Parathyroid adenoma (tissue), 2 donors: ENCODE measurements around the gene HCN4.

Source experiments
- H2AFZ ChIP-seq: fragments of 300-600 bp; sonication (generic); one replicate; pipeline ENCODE4 v1.7.0; 2017; ENCODE audit warnings: antibody characterized with exemption, mild to moderate bottlenecking
- H3K27ac ChIP-seq: fragments of 300-600 bp; sonication (generic); one replicate; pipeline ENCODE4 v1.7.0; 2017
- H3K27me3 ChIP-seq: fragments of 300-600 bp; sonication (generic); one replicate; pipeline ENCODE4 v1.7.0; 2017; ENCODE audit warnings: low read length; ENCODE audit not compliant: control insufficient read depth, insufficient read depth
- H3K36me3 ChIP-seq: fragments of 300-600 bp; sonication (generic); one replicate; pipeline ENCODE4 v1.7.0; 2017; ENCODE audit warnings: low read length; ENCODE audit not compliant: control insufficient read depth, insufficient read depth
- H3K4me1 ChIP-seq: fragments of 300-600 bp; sonication (generic); one replicate; pipeline ENCODE4 v1.7.0; 2017; ENCODE audit warnings: control low read depth
- H3K4me2 ChIP-seq: fragments of 300-600 bp; sonication (generic); one replicate; pipeline ENCODE4 v1.7.0; 2017; ENCODE audit warnings: low read length
- H3K4me3 ChIP-seq: fragments of 300-600 bp; sonication (generic); one replicate; pipeline ENCODE4 v1.7.0; 2017; ENCODE audit warnings: low read depth, low read length
- H3K79me2 ChIP-seq: fragments of 300-600 bp; sonication (generic); one replicate; pipeline ENCODE4 v1.7.0; 2017; ENCODE audit warnings: control low read depth
- H3K9ac ChIP-seq: fragments of 300-600 bp; sonication (generic); one replicate; pipeline ENCODE4 v1.7.0; 2017; ENCODE audit warnings: mild to moderate bottlenecking
- H3K9me3 ChIP-seq: fragments of 300-600 bp; sonication (generic); one replicate; pipeline ENCODE4 v1.7.0; 2017; ENCODE audit warnings: low read length; ENCODE audit not compliant: control insufficient read depth
- CTCF ChIP-seq: fragments of 300-600 bp; sonication (generic); IDR thresholded peaks from one replicate; pipeline ENCODE4 v1.7.0; 2017; ENCODE audit warnings: antibody characterized with exemption, mild to moderate bottlenecking
- donor health status: primary hyperparathyroidism.

The HCN4 gene

DNA sequence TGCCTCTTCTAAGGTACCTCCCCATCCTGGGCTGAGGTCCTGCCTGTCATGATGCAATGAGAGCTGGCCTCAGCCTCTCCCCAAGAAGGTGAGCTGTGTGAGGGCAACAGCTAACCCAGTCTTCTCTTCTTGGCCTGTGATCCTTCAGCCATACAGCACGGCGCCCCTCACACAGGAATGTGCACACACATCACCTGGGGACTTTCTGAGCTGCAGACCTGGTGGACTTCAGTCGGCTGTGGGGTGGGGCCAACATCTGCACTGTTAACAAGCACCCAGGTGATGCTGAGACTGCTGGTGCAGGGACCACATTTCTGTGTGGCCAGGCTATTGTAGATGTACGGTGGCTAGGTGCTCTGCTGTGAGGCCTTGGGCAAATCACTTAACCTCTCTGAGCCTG is 14.5 kb downstream of the HCN4 start:
- no peaks in the 10 kb centered on the region for H3K27me3 ChIP-seq
- no peak overlapping the region for H3K4me2 ChIP-seq
- no peak overlapping the region for H3K4me3 ChIP-seq
- H3K4me1 ChIP-seq, result no peaks in the 10 kb centered on the region
- TF ChIP-seq CTCF, result no peak
- no peak overlapping the region for H3K27ac ChIP-seq
- no peak overlapping the region for H3K9ac ChIP-seq
- H2AFZ ChIP-seq, result no peak overlapping the region
- no peaks in the 10 kb centered on the region for H3K9me3 ChIP-seq
- H3K79me2 ChIP-seq, result no peaks in the 10 kb centered on the region
- no peaks in the 10 kb centered on the region for H3K36me3 ChIP-seq

- H3K9ac ChIP-seq, result no peak overlapping the region
- no peaks in the 10 kb centered on the region for H3K36me3 ChIP-seq
- H3K27me3 ChIP-seq, result no peaks in the 10 kb centered on the region
- H2AFZ ChIP-seq, result no peak overlapping the region
- H3K79me2 ChIP-seq, result no peaks in the 10 kb centered on the region
- H3K4me1 ChIP-seq, result no peaks in the 10 kb centered on the region
- no peaks in the 10 kb centered on the region for H3K9me3 ChIP-seq
- H3K4me2 ChIP-seq, result no peak overlapping the region
- no peak overlapping the region for H3K27ac ChIP-seq
- no peak for TF ChIP-seq CTCF
- H3K4me3 ChIP-seq, result no peak overlapping the region
Observed at GRCh38 chr15:73353734-73354133, 15.0 kb downstream of the HCN4 start.

DNA sequence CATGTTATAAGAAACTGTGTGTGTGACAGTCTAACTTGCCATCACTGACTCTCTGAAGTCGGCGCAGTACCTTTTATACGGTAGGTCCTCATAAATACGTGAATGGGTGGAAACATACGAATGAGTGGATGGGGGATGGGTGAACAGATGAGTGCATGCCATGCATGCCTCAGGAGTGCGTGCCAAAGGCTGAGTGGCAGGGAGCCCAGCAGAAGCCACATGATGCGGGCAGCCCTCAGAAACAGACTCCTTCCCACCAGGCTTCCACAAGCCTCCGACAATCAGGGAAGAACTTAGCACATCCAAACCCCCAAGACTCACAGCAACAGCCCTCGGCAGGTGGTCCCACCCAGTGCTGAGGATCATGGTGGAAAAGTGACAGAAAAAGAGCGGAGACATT is 16.7 kb downstream of the HCN4 start:
- Histone ChIP-seq H3K4me1 (no peaks in the 10 kb centered on the region), H3K27ac (no peak overlapping the region), H3K27me3 (no peaks in the 10 kb centered on the region), H3K9me3 (no peaks in the 10 kb centered on the region), H2AFZ (no peak overlapping the region), H3K79me2 (no peaks in the 10 kb centered on the region), H3K36me3 (no peaks in the 10 kb centered on the region), H3K4me2 (no peak overlapping the region), H3K9ac (no peak overlapping the region), H3K4me3 (no peak overlapping the region)
- no peak for TF ChIP-seq CTCF

- Histone ChIP-seq H3K4me1 (no peaks in the 10 kb centered on the region), H3K4me3 (no peak overlapping the region), H3K79me2 (no peaks in the 10 kb centered on the region), H3K9ac (no peak overlapping the region), H3K27me3 (no peaks in the 10 kb centered on the region), H3K4me2 (no peak overlapping the region), H2AFZ (no peak overlapping the region), H3K36me3 (no peaks in the 10 kb centered on the region), H3K27ac (no peak overlapping the region), H3K9me3 (no peaks in the 10 kb centered on the region)
- no peak for TF ChIP-seq CTCF
Observed at GRCh38 chr15:73349191-73349590, 19.6 kb downstream of the HCN4 start.

DNA sequence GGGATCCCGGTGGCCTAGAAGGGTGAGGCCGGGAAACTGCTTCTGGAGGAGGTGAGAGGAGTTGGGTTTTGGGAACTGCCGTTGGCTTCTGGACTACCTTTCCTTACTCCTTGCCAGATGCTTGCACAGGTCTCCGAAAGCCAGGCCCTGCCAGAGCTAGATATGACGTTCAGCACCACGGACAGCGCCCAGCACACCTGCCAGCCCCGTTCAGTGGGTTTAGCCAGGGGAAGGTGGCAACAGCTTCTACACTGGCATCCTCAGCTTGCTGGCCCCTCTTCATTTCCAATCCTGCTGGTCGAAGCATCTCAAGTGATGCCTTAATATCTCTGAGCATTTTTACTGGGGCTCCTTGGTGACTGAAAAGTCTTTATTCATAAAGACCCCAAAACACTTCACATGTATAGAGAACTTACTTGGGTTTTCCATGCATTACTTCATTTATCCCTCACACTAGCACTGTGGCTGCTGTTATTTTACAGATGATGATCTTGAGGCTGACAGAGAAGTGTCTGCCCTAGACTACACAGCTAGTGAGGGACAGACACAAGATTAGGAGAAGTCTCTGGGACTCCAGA is 21.9 kb downstream of the HCN4 start:
- no peaks in the 10 kb centered on the region for H3K79me2 ChIP-seq
- no peaks in the 10 kb centered on the region for H3K27me3 ChIP-seq
- no peak overlapping the region for H3K27ac ChIP-seq
- no peaks in the 10 kb centered on the region for H3K36me3 ChIP-seq
- no peaks in the 10 kb centered on the region for H3K4me1 ChIP-seq
- no peak overlapping the region for H3K4me3 ChIP-seq
- H3K9me3 ChIP-seq, result no peaks in the 10 kb centered on the region
- no peak for TF ChIP-seq CTCF
- no peak overlapping the region for H3K4me2 ChIP-seq
- no peak overlapping the region for H3K9ac ChIP-seq
- H2AFZ ChIP-seq, result no peak overlapping the region
